Stomach smooth muscle (tissue), 2 donors: ENCODE measurements around the gene KCNJ14.

Experiments used
- H3K27ac ChIP-seq: one replicate; pipeline ENCODE4 v1.7.0; 2013; ENCODE audit warnings: mild to moderate bottlenecking, low read length, inconsistent platforms
- H3K27me3 ChIP-seq, 2 donors: one replicate each; pipeline ENCODE4 v1.7.0; 2013; ENCODE audit warnings: low read length in 2 of 2; ENCODE audit not compliant: insufficient read depth in 2 of 2, control insufficient read depth in 1 of 2
- H3K36me3 ChIP-seq, 2 donors: one replicate each; pipeline ENCODE4 v1.7.0; 2013; ENCODE audit warnings: low read length in 2 of 2; ENCODE audit not compliant: control insufficient read depth in 2 of 2, insufficient read depth in 2 of 2
- H3K4me1 ChIP-seq: one replicate; pipeline ENCODE4 v1.7.0; 2013; ENCODE audit warnings: low read length; ENCODE audit not compliant: control insufficient read depth, insufficient read depth
- H3K4me3 ChIP-seq, 2 donors: one replicate each; pipeline ENCODE4 v1.7.0; 2013; ENCODE audit warnings: low read length in 2 of 2
- H3K9ac ChIP-seq, 2 donors: one replicate each; pipeline ENCODE4 v1.7.0; 2013; ENCODE audit warnings: low read length in 2 of 2, mild to moderate bottlenecking in 1 of 2
- H3K9me3 ChIP-seq, 2 donors: one replicate each; pipeline ENCODE4 v1.7.0; 2013; ENCODE audit warnings: low read length in 2 of 2; ENCODE audit not compliant: control insufficient read depth in 2 of 2
- donor health status: healthy.
- donor health status: Pancreatic carcinoma.

The KCNJ14 gene

DNA sequence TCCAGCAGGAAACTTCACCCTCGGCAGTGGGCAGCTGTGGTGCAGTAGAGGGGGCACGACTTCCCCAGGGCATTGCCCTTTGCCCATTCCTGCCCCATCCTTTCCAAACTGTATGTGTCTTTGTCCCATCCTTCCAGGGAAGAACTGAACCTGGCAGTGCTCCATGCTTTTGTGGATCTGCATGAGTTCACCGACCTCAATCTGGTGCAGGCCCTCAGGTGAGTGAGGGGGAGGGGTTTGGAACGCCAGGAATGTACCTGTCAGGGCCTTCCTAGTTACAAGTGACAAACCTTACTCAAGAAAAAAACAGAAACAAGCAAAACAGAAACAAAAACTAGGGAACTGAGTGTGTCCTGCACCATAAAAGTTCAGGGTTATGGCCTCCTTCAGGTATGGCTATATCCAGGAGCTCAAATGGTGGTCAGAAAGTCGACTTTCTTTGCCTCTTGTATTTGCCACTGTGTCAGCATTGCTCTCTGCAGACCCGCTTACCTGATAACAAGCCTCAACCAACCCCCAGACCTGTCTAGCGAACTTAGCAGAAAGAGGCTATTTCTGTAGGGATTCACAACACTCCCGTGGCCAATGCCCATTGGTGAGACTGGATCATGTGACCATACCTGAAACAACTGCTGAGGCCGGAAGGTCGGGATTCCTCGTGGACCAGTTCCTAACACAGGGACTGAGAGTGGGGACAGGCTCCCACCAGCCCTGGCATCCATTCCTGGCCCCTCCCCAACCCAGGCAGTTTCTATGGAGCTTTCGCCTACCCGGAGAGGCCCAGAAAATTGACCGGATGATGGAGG, 18.0 kb downstream of the KCNJ14 start:
- Histone ChIP-seq H3K9me3 (no peaks in the 10 kb centered on the region), H3K4me1 (peaks cover 12% of the 10 kb centered on the region), H3K27ac (no peak overlapping the region), H3K4me3 (no peak overlapping the region), H3K27me3 (no peaks in the 10 kb centered on the region), H3K36me3 (peaks cover 55 to 60% of the 10 kb centered on the region in 2 donors), H3K9ac (no peak overlapping the region)

DNA sequence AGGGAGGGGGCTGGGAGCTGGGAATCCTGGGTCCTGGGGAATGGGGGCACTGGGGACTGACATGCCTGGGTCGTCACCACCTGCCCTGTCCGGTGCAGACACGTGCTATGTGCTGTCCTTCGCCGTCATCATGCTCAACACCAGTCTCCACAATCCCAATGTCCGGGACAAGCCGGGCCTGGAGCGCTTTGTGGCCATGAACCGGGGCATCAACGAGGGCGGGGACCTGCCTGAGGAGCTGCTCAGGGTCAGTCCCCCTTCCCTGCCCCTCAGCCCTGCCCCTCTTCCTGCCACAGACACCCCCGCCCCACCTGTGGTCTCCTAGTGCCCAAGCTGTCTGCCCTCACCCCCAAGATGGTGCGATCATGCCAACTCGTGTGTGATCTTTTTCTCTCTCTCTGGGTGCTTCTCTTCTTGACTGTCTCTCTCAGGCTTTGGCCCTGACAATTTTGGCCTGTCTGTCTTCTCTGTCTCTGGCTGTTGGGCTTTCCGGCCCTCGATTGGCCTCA, 18.8 kb downstream of the KCNJ14 start:
- H3K36me3 ChIP-seq, result peaks cover 55 to 60% of the 10 kb centered on the region in 2 donors
- no peaks in the 10 kb centered on the region for H3K9me3 ChIP-seq
- no peaks in the 10 kb centered on the region for H3K27me3 ChIP-seq
- H3K4me3 ChIP-seq, result no peak overlapping the region
- H3K4me1 ChIP-seq, result peaks cover 12% of the 10 kb centered on the region
- H3K9ac ChIP-seq, result no peak overlapping the region
- no peak overlapping the region for H3K27ac ChIP-seq

- Histone ChIP-seq H3K9ac (no peak overlapping the region), H3K4me1 (peaks cover 11% of the 10 kb centered on the region), H3K27ac (no peak overlapping the region)
Observed at GRCh38 chr19:48475369-48476068, 20.1 kb downstream of the KCNJ14 start.

GRCh38 chr19:48476176-48476575, 20.8 kb downstream of the KCNJ14 start:
- no peak overlapping the region for H3K9ac ChIP-seq
- H3K4me1 ChIP-seq, result peaks cover 14% of the 10 kb centered on the region
- no peaks in the 10 kb centered on the region for H3K27me3 ChIP-seq
- H3K9me3 ChIP-seq, result no peaks in the 10 kb centered on the region
- H3K4me3 ChIP-seq, result no peak overlapping the region
- H3K27ac ChIP-seq, result no peak overlapping the region
- peaks cover 52 to 53% of the 10 kb centered on the region in 2 donors for H3K36me3 ChIP-seq

More at GRCh38 chr19:48475369-48476068, 20.1 kb downstream of the KCNJ14 start:
- Histone ChIP-seq H3K9me3 (no peaks in the 10 kb centered on the region), H3K4me3 (no peak overlapping the region), H3K36me3 (peaks cover 58% of the 10 kb centered on the region in 2 donors), H3K27me3 (no peaks in the 10 kb centered on the region)

DNA sequence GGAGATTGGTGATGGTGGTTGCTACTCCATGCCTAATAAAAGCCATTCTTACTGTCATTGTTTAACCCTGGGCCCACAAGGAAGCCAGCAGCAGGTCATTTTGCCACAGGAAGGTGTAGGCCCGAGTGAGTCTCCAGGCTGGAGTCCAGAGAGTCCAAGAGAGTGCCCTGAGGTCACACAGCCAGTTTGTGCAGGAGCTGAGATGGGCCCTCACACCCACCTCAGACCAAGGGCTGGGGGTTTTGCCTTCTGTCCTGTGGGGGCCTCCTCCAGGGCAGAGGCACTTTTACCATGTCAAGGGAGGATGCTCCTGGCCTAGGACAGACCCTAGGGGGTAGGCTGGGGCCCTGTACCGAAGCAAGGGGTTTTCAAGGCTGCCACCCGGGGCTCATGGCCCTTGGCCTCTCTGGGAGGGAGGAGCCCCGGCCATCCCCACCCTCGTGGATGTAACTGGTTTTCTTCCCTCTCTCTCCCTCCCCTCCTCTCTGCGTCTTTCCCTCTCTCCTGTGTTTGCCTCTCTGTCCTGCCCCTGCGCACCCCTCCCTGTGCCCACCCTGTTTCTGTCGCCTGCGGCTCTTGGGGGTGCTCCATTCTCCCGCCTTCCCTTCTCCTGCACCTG, 21.8 kb downstream of the KCNJ14 start:
- Histone ChIP-seq H3K27ac (no peak overlapping the region), H3K9ac (no peak overlapping the region), H3K4me1 (peaks cover 16% of the 10 kb centered on the region), H3K27me3 (no peaks in the 10 kb centered on the region), H3K36me3 (peaks cover 45 to 46% of the 10 kb centered on the region in 2 donors), H3K4me3 (no peak overlapping the region), H3K9me3 (no peaks in the 10 kb centered on the region)

GRCh38 chr19:48477698-48478338, 22.4 kb downstream of the KCNJ14 start:
- Histone ChIP-seq H3K27me3 (no peaks in the 10 kb centered on the region), H3K4me1 (peaks cover 19% of the 10 kb centered on the region), H3K9me3 (no peaks in the 10 kb centered on the region), H3K36me3 (peaks cover 40 to 41% of the 10 kb centered on the region in 2 donors), H3K27ac (no peak overlapping the region), H3K4me3 (no peak overlapping the region), H3K9ac (no peak overlapping the region)

- H3K4me1 ChIP-seq, result peaks cover 19% of the 10 kb centered on the region
- no peaks in the 10 kb centered on the region for H3K9me3 ChIP-seq
- H3K27me3 ChIP-seq, result no peaks in the 10 kb centered on the region
- no peak overlapping the region for H3K4me3 ChIP-seq
- no peak overlapping the region for H3K9ac ChIP-seq
- H3K27ac ChIP-seq, result no peak overlapping the region
- H3K36me3 ChIP-seq, result peaks cover 33% of the 10 kb centered on the region in 2 donors
Observed at GRCh38 chr19:48478339-48479256, 23.2 kb downstream of the KCNJ14 start.

DNA sequence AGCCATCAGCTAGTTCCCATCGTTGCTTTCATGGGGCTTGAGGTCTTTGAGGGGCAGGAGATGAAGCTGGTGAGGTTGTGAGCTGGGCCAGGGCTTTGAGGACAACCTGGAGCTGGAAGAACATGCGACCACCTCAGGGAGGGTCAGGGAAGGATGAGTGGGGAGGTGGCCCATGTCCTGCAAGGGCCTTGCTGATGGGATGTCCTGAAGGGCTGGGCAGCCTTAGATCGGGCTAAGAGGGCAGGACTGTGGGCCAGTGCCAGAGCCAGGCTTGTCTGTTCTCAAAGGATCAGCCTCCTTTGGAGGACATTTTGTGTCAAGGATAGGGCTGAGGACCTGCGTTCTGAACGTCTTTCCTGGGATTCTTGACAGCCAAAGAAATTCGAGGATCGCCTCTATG, 24.3 kb downstream of the KCNJ14 start:
- Histone ChIP-seq H3K9ac (peak overlapping the region in 1 of 2 donors; percentile 74), H3K4me3 (no peak overlapping the region), H3K27me3 (no peaks in the 10 kb centered on the region), H3K36me3 (peaks cover 25 to 26% of the 10 kb centered on the region in 2 donors), H3K4me1 (peaks cover 19% of the 10 kb centered on the region), H3K27ac (peak overlapping the region; percentile 93), H3K9me3 (no peaks in the 10 kb centered on the region)

- peaks cover 19% of the 10 kb centered on the region for H3K4me1 ChIP-seq
- no peaks in the 10 kb centered on the region for H3K9me3 ChIP-seq
- H3K27ac ChIP-seq, result peak overlapping the region; percentile 93
- peaks cover 20 to 22% of the 10 kb centered on the region in 2 donors for H3K36me3 ChIP-seq
- no peaks in the 10 kb centered on the region for H3K27me3 ChIP-seq
- peak overlapping the region; percentile 74 to 87 for H3K9ac ChIP-seq
- H3K4me3 ChIP-seq, result peak overlapping the region; percentile 70 to 81
Observed at GRCh38 chr19:48480183-48480557, 24.8 kb downstream of the KCNJ14 start.
